CD4-positive, alpha-beta memory T cell (primary cell): ENCODE results near the gene POLE4. TPM values are rescaled to one million over a fixed set of nuclear protein-coding genes. Genes with fewer than 3 reads are reported as not detected.

Experiments
- CTCF ChIA-PET: fragments of 350-600 bp; sonication (Branson Sonifier 250); formaldehyde crosslinking; loops from one replicate; lab custom pipeline; 2021; ENCODE audit warnings: inconsistent platforms; ENCODE audit not compliant: partially characterized antibody; lab: Charles Lee
- POLR2A ChIA-PET: fragments of 350-600 bp; sonication (Branson Sonifier 250); formaldehyde crosslinking; loops from one replicate; lab custom pipeline; 2021; ENCODE audit not compliant: partially characterized antibody; lab: Charles Lee
- DNase-seq, 5 donors: peaks; one replicate each; pipeline versions ENCODE4 v3.0.0 to v3.0.0-alpha.2; 2020 to 2022; ENCODE audit warnings: mixed read lengths in 1 of 5
- H3K27ac ChIP-seq: one replicate; pipeline ENCODE4 v1.7.0; 2013; ENCODE audit warnings: low read depth, low read length
- H3K27me3 ChIP-seq: 2 replicates; pipeline ENCODE4 v1.7.0; 2013; ENCODE audit warnings: mild to moderate bottlenecking, low read length, moderate library complexity; ENCODE audit not compliant: insufficient read depth
- H3K36me3 ChIP-seq: 2 replicates; pipeline ENCODE4 v1.7.0; 2013; ENCODE audit warnings: mild to moderate bottlenecking, low read length, moderate library complexity; ENCODE audit not compliant: insufficient read depth
- H3K4me1 ChIP-seq: 2 replicates; pipeline ENCODE4 v1.7.0; 2013; ENCODE audit warnings: mild to moderate bottlenecking, low read length, moderate library complexity; ENCODE audit not compliant: insufficient read depth
- H3K4me3 ChIP-seq, 2 donors: one replicate each; pipeline ENCODE4 v1.7.0; 2013; ENCODE audit warnings: low read length in 2 of 2, mild to moderate bottlenecking in 1 of 2
- H3K9me3 ChIP-seq, 2 donors: one replicate each; pipeline ENCODE4 v1.7.0; 2013; ENCODE audit warnings: low read length in 2 of 2, control low read depth in 1 of 2; ENCODE audit not compliant: control insufficient read depth in 1 of 2
- H3K27ac Mint-ChIP-seq, 7 donors: one replicate each; pipeline ENCODE4 v1.8.0; 2020 to 2021; ENCODE audit warnings: mixed read lengths in 7 of 7, mild to moderate bottlenecking in 6 of 7, inconsistent platforms in 3 of 7, moderate library complexity in 3 of 7
- H3K27me3 Mint-ChIP-seq, 2 donors: one replicate each; pipeline ENCODE4 v1.8.0; 2020 to 2021; ENCODE audit warnings: mixed read lengths in 2 of 2
- H3K36me3 Mint-ChIP-seq, 2 donors: one replicate each; pipeline ENCODE4 v1.8.0; 2020 to 2021; ENCODE audit warnings: mixed read lengths in 2 of 2, inconsistent platforms in 1 of 2, mild to moderate bottlenecking in 1 of 2
- H3K4me1 Mint-ChIP-seq, 4 donors: one replicate each; pipeline ENCODE4 v1.8.0; 2020 to 2021; ENCODE audit warnings: mixed read lengths in 4 of 4, mild to moderate bottlenecking in 1 of 4
- H3K4me3 Mint-ChIP-seq, 8 donors: one replicate each; pipeline ENCODE4 v1.8.0; 2020 to 2021; ENCODE audit warnings: mixed read lengths in 8 of 8, mild to moderate bottlenecking in 7 of 8, moderate library complexity in 6 of 8, inconsistent platforms in 3 of 8
- H3K9me3 Mint-ChIP-seq, 8 donors: one replicate each; pipeline ENCODE4 v1.8.0; 2020 to 2021; ENCODE audit warnings: mixed read lengths in 8 of 8, mild to moderate bottlenecking in 5 of 8, inconsistent platforms in 3 of 8, moderate library complexity in 1 of 8
- intact Hi-C: fragments of 100-400 bp; cut with micrococcal nuclease; formaldehyde crosslinking; loops from one replicate; pipeline ENCODE4 v1.15.1; 2023
- polyA plus RNA-seq, 2 donors: library from polyadenylated mRNA; unstranded; fragments of 300-500 nt; fragmentation: Illumina TruSeq; gene quantifications; one replicate each; pipeline ENCODE4 v1.2.3, GENCODE V29; 2021
- total RNA-seq, 2 experiments: library from RNA; stranded (reverse); gene quantifications; one replicate each; pipeline ENCODE4 v1.2.3, GENCODE V29; 2021

The POLE4 gene
- total and polyA plus RNA-seq, 4 experiments from 2014 or later, result 46.1 to 169 (median 94.4) TPM

DNA sequence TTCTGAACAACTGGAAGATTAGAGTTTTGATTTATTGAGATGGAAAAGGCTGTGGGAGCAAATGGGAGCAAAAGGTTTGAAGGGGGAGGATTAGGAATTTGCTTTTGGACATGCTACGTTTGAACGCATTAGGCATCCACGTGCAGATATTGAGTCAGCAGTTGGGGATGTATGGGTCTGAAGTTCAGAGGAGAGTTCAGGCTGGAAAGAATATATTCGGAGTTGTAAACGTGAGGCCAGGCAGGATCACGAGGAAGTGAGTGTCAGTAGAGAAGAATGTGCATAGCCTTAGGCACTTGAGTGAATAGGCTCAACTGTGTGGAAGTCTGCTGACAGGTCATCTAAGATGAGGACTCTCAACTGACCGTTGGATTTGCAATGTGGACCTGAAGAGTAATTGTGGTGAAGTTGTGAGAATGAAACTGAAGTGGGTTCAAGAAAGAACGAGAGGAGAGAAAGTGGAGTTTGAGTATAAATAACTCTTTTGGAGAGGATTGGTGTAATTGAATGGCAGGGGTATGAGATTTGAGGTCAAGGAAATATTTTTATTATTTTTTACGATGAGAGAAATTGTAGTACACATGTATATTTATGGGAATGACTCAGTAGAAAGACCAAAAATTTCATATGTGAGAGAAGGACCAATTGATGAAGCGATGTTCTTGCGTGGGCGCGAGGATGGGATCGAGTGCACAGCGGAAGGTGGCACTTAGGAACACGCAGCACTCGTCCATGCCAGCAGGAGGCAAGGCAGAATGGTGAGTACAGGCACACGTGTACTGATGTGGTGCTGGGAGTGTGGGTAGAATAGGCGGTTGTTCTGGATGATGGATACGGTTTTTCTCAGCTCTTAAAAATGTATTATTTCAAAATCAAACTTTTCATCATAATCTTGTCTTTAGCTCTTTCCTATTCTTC, 40.5 kb upstream of the POLE4 start:
- Mint-ChIP-seq H3K27ac (peak overlapping the region in 2 of 7 donors; percentile 45 to 71), H3K4me3 (no peak overlapping the region), H3K9me3 (peaks cover 0 to 1% (median 0%) of the 10 kb centered on the region in 8 donors), H3K27me3 (peaks cover 3 to 26% of the 10 kb centered on the region in 2 donors), H3K4me1 (peaks cover 0 to 3% (median 0%) of the 10 kb centered on the region in 4 donors), H3K36me3 (no peaks in the 10 kb centered on the region)
- H3K4me1 ChIP-seq, result no peaks in the 10 kb centered on the region
- intact Hi-C loops, result no loop called here
- H3K9me3 ChIP-seq, result no peaks in the 10 kb centered on the region
- ChIA-PET CTCF (interaction anchor here (0.6 to 4.7 kb wide), 7 partner anchors 25 to 1014 kb away, joined by 3 to 52 read pairs (median 15); no protein-coding TSS in a partner anchor), POLR2A (no interaction called here)
- no peak overlapping the region for H3K4me3 ChIP-seq
- H3K27ac ChIP-seq, result no peak overlapping the region
- H3K36me3 ChIP-seq, result no peaks in the 10 kb centered on the region
- H3K27me3 ChIP-seq, result no peaks in the 10 kb centered on the region
- no peak for DNase-seq

DNA sequence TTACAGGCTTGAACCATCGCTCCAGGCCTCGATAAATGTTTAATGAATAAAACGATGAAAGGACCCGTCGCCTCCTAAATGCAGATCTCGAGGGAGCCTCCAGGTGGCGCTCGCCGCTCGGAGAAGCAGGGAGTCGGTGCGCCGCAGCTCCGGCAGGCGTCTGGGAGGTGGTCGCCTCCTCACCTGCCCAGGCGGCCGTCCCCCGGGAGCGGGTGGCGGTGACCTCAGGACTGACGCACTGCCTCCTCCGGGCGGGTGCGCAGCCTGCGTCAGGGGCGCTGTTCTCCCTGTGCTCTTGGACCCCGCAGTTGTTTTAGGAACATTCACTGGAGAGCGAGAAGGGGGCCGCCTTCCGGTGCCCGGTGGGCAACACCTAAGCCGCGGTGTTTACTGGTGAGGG, 38.6 kb upstream of the POLE4 start:
- Histone ChIP-seq H3K36me3 (no peaks in the 10 kb centered on the region), H3K27ac (no peak overlapping the region), H3K4me3 (no peak overlapping the region), H3K27me3 (no peaks in the 10 kb centered on the region), H3K9me3 (no peaks in the 10 kb centered on the region), H3K4me1 (no peaks in the 10 kb centered on the region)
- intact Hi-C loops, result loop anchor here (1.0 to 10.0 kb wide), 3 partner anchors 145 to 708 kb away; no protein-coding TSS in a partner anchor
- peaks cover 0 to 1% (median 0%) of the 10 kb centered on the region in 8 donors for H3K9me3 Mint-ChIP-seq
- CTCF ChIA-PET, result interaction anchor here (0.7 to 4.7 kb wide), 10 partner anchors 11 to 713 kb away, joined by 3 to 52 read pairs (median 6); no protein-coding TSS in a partner anchor
- H3K4me1 Mint-ChIP-seq, result peaks cover 0 to 3% (median 0%) of the 10 kb centered on the region in 4 donors
- H3K27ac Mint-ChIP-seq, result no peak overlapping the region
- peaks cover 3 to 14% of the 10 kb centered on the region in 2 donors for H3K27me3 Mint-ChIP-seq
- peak overlapping the region in 2 of 8 donors; percentile 33 to 36 for H3K4me3 Mint-ChIP-seq
- DNase-seq, result peak; percentile 58 to 64 (median 63)
- H3K36me3 Mint-ChIP-seq, result no peaks in the 10 kb centered on the region
- POLR2A ChIA-PET, result no interaction called here

DNA sequence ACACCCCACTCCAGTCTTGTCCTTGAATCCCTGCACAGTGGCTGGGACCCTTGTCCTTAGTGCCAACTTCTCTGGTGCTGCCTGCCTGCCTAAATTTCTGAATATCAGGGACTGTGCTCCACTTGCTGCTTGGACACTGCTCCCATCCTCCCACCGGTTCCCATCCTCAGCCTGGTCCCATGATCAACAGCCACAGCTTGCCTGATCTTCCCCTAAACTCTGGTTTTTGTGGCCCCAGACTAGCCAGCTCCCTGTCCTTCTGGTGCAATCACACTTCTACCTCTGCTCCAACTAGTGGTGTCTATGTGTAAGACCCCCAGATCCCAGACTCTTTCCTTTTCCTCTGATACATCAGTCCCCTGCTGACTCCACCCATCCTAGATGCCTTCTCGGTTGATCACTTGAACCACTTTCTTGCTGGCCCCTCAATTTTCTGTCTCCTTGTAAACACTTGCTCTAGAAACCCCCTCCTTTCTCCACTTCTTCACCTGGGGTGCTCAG, 37.2 kb upstream of the POLE4 start:
- CTCF ChIA-PET, result interaction anchor here (3.0 to 4.7 kb wide), 3 partner anchors 144 to 485 kb away, joined by 15 to 52 read pairs (median 16); no protein-coding TSS in a partner anchor
- Mint-ChIP-seq H3K27ac (peak overlapping the region in 1 of 7 donors; percentile 30), H3K27me3 (peaks cover 3 to 12% of the 10 kb centered on the region in 2 donors), H3K9me3 (peaks cover 0 to 1% (median 0%) of the 10 kb centered on the region in 8 donors), H3K4me3 (peak overlapping the region in 1 of 8 donors; percentile 20), H3K4me1 (peaks cover 0 to 3% (median 0%) of the 10 kb centered on the region in 4 donors), H3K36me3 (no peaks in the 10 kb centered on the region)
- Histone ChIP-seq H3K36me3 (no peaks in the 10 kb centered on the region), H3K27ac (no peak overlapping the region), H3K9me3 (no peaks in the 10 kb centered on the region), H3K4me1 (no peaks in the 10 kb centered on the region), H3K4me3 (no peak overlapping the region), H3K27me3 (no peaks in the 10 kb centered on the region)
- intact Hi-C loops, result loop anchor here (10.0 kb wide), 1 partner anchor 144 kb away; no protein-coding TSS in a partner anchor
- DNase-seq, result no peak
- POLR2A ChIA-PET, result no interaction called here

DNA sequence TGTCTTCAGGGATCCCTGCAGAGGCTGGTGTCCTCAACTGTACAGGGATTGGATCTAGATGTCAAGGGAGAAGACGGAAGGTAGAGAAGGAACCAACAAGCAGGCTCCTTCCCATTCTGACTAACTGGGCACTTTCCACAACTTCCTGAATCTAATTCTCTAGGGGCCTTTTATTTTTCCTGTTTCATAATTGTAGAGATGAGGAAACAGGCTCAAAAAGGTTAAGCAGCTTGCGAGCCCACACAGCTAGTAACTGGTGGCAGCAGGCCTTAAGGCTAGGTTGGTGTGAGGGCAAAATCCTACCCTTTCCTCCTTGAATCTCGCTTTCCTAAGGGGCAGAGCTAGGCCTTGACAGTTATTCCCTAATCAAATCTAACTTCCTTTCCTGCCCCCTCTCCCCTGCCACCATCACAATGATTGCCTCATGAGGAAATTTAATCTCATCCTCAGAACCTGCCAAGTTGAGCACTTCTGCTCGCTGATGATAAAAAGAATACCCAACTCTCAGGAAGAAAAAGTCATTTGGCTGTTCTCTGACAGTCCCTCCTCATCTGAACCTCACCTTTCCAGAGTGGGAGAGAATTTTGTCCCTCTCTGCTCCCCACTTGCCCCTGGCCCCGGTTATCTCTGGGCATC, 35.7 kb upstream of the POLE4 start:
- no peaks in the 10 kb centered on the region for H3K9me3 ChIP-seq
- ChIA-PET CTCF (interaction anchor here (0.8 to 4.7 kb wide), 2 partner anchors 484 to 705 kb away, joined by 3 to 52 read pairs; no protein-coding TSS in a partner anchor), POLR2A (no interaction called here)
- intact Hi-C loops, result loop anchor here (10.0 kb wide), 1 partner anchor 142 kb away; no protein-coding TSS in a partner anchor
- Mint-ChIP-seq H3K4me1 (peaks cover 0 to 3% (median 0%) of the 10 kb centered on the region in 4 donors), H3K9me3 (peaks cover 0 to 3% (median 0%) of the 10 kb centered on the region in 8 donors), H3K27ac (peak overlapping the region in 1 of 7 donors; percentile 13), H3K36me3 (no peaks in the 10 kb centered on the region), H3K27me3 (peaks cover 1 to 4% of the 10 kb centered on the region in 2 donors), H3K4me3 (no peak overlapping the region)
- H3K4me3 ChIP-seq, result no peak overlapping the region
- H3K27ac ChIP-seq, result no peak overlapping the region
- DNase-seq, result no peak
- H3K4me1 ChIP-seq, result no peaks in the 10 kb centered on the region
- no peaks in the 10 kb centered on the region for H3K27me3 ChIP-seq
- H3K36me3 ChIP-seq, result no peaks in the 10 kb centered on the region

DNA sequence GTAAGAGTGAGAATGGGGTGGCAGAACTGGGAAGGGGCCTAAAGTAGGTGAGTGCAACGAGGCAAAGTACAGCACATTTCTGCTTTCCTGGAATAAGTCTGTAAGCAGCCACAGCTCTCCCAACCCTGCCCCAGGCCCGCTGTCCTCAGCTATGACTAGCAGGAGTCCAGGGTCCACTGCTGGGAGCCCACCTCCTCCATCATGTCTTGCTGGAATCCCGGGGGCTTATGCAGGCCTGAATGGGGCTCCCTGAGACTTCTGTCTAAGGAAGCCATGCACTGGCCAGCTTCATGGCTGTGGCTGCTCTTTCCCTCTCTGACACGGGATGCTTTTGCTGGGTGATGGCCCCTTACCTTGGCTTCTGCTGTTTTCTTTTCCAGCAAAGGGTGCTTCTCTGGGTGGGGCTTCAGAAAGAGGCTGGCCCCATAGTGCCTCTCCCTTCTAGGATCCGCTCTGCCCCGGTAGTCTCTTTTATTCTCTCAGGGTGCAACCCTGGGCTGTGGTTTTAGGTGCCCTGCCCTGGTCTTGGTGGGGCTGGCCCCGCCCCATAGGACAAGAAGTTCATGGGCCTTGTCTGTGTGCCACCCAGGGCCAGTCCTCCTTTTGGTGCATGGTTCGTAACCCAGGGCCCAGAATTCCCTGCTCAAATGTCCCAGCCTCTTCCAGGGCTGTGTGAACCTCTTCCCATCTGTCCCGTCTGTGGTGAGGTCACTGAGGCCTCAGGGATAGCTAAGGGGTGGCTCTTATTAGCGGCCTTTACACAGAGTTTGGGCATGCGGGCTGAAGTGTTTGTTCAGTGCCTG, 33.8 kb upstream of the POLE4 start:
- Histone ChIP-seq H3K27ac (no peak overlapping the region), H3K36me3 (no peaks in the 10 kb centered on the region), H3K4me3 (no peak overlapping the region), H3K9me3 (no peaks in the 10 kb centered on the region), H3K4me1 (no peaks in the 10 kb centered on the region), H3K27me3 (no peaks in the 10 kb centered on the region)
- no peaks in the 10 kb centered on the region for H3K36me3 Mint-ChIP-seq
- H3K27me3 Mint-ChIP-seq, result peaks cover 4% of the 10 kb centered on the region in 2 donors
- DNase-seq, result no peak
- peaks cover 0 to 6% (median 0%) of the 10 kb centered on the region in 4 donors for H3K4me1 Mint-ChIP-seq
- ChIA-PET CTCF (interaction anchor here (1.3 kb wide), 2 partner anchors 9 to 481 kb away, joined by 3 to 4 read pairs; no protein-coding TSS in a partner anchor), POLR2A (no interaction called here)
- H3K9me3 Mint-ChIP-seq, result peaks cover 0 to 3% (median 0%) of the 10 kb centered on the region in 8 donors
- H3K4me3 Mint-ChIP-seq, result no peak overlapping the region
- intact Hi-C loops, result loop anchor here (10.0 kb wide), 1 partner anchor 140 kb away; no protein-coding TSS in a partner anchor
- no peak overlapping the region for H3K27ac Mint-ChIP-seq

DNA sequence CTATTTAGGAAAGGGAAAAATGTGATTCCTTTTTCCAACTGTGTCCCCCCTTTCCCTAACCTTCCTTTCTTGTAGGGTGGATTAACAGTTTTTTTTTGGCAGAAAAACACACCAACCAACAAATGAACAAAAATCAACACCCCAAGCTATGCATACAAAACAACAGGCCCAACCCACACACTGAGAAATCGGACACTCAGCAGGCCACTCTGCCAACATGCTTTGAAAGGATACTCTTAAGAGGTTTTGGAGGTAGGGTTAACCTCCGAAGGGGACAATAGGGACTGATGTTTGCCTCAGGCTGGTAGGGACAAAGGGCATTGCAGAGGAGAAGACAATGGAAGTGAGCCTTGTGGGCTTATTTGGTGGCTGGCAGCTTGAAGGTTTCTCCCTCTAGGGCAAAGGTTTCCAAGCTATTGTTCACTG, 33.1 kb upstream of the POLE4 start:
- Mint-ChIP-seq H3K27me3 (peaks cover 3 to 4% of the 10 kb centered on the region in 2 donors), H3K27ac (no peak overlapping the region), H3K4me1 (peaks cover 0 to 6% (median 0%) of the 10 kb centered on the region in 4 donors), H3K4me3 (no peak overlapping the region), H3K9me3 (peaks cover 0 to 3% (median 0%) of the 10 kb centered on the region in 8 donors), H3K36me3 (peaks cover 0 to 2% of the 10 kb centered on the region in 2 donors)
- POLR2A ChIA-PET, result no interaction called here
- no peak for DNase-seq
- CTCF ChIA-PET, result interaction anchor here (0.9 kb wide), 1 partner anchor 683 kb away, joined by 3 read pairs; no protein-coding TSS in a partner anchor
- Histone ChIP-seq H3K27ac (no peak overlapping the region), H3K27me3 (no peaks in the 10 kb centered on the region), H3K4me3 (no peak overlapping the region), H3K4me1 (no peaks in the 10 kb centered on the region), H3K36me3 (no peaks in the 10 kb centered on the region), H3K9me3 (no peaks in the 10 kb centered on the region)
- intact Hi-C loops, result loop anchor here (10.0 kb wide), 1 partner anchor 139 kb away; no protein-coding TSS in a partner anchor
